NCI-H524 (cell line): ENCODE results near the gene MRPS11.
"Not testable (repeated sequence)": the region's sequence is repeated elsewhere in the genome, so short reads cannot be mapped to it uniquely, and the experiment has no call there.

Experiments
- DNase-seq, 2 experiments: peaks; one replicate each; lab custom pipeline; 2025; lab: John Stamatoyannopoulos, UW

The MRPS11 gene

GRCh38 chr15:88467073-88467934 is at the start of gene MRPS11, which contains the start of gene MRPL46:
Gene MRPS11, plus strand, starts transcription at chr15:88467708. Its CDS starts 10 bp downstream, at chr15:88467718.
Gene MRPL46, minus strand, starts transcription at chr15:88467388. Its CDS starts 11 bp downstream, at chr15:88467377.
- peak; percentile 93 to 96 for DNase-seq

- no peak for DNase-seq
These were observed 47.7 kb upstream of the MRPS11 start for GRCh38 chr15:88419830-88420229.

DNA sequence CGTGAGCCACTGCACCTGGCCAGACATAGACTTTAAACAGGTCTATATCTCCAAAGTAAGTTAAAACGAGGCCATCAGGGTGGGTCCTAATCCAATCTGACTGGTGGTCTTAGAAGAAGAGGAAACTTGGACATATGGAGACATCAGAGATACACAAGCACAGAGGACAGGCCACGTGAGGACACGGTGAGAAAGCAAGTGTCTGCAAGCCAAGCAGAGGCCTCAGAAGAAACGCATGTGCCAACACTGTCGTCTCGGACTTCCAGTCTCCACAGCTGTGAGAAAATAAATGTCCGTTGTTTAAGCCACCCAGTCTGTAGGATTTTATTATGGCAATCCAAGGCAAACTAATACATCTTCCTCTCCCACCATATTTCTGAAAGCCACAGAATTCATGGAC is 44.2 kb upstream of the MRPS11 start:
- no peak for DNase-seq

- no peak for DNase-seq
These were observed 41.2 kb upstream of the MRPS11 start for GRCh38 chr15:88426304-88426703.

DNA sequence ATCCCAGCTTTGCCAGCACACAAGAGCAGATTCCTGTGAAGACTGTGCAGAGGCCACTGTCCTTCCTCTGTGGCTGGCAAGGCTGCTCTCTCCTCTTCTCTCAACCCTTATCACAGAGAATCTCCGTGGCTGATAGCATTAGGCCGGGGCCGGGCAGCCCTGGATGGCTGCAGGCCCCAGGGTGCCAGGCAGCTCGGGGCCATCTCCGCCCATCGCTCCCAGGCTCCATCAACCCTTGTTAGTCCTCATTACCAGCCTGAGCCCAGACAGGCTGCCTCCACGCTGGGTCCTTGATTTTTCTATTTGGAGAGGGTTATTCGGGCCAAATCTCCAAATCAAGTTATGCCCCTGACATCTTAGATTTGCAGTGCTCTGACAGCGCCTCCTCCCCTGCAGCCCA is 39.5 kb upstream of the MRPS11 start:
- DNase-seq: no peak

DNA sequence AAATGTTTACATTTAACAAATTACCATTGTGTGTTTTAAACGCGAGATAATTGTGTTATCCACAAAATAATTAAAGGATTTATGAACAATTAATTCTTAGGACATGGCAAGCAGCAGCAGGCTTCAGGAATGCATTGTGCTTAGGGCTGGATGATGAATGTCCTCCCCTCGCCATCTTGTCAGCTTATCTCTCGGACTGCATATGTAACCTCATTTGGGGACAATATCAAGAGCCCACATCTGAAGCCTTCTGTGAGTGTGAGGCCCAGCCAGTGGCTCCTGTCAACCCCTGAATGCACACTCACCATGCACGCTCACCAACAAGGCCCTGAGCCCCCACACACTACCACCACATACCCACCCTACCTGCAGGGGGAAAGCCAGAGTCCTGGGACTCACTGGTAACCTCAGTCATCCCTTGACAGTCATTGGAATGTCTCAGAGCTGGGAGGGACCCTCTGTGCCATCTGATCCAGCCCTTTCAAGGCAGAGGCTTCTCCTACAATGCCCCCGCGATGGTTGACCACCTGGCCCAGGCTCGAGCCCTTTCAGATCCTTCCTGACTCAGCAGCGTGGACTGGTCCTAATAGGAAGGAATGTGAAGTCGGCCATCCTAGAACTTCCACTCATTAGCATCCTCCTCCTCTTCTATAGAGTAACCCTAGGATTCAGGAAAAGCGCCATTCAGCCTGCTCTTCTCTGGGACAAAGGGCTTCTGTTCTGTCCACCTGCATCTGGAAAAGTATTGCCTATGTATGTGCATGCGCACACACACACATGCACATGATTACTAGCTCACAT is 38.5 kb upstream of the MRPS11 start:
- DNase-seq: no peak

GRCh38 chr15:88430051-88430450 is 37.5 kb upstream of the MRPS11 start:
- DNase-seq: no peak

- no peak for DNase-seq
These were observed 36.1 kb upstream of the MRPS11 start for GRCh38 chr15:88431441-88431840.

DNA sequence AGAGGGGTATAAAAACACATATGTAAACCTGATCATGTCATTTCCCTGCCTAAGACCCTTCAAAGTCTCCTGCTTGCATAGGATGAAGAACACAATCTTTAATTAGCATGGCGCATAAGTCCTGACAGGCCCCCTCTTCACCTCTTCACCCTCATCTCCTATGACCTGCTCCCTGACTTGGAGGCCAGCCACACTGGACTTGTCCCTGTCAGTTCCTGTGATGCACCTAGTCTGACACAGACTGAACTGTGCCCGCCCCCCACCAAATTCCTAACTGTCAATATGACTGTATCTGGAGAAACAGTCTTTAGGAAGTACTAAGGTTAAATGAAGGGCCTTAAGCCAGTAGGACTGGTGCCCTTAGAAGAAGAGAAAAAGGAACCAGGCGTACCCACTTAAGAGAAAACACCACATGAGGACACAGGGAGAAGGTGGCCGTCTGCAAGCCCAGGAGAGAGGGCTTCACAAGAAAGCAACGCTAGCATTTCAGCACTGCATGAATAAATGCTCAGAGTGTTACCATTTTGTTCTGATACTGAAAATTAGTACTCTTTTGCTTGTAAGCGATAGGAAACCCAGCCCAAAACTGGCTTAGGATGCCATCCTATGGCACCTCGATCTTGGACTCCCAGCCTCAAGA is 34.3 kb upstream of the MRPS11 start:
- DNase-seq: no peak

- DNase-seq: not testable (repeated sequence)
These were observed 33.4 kb upstream of the MRPS11 start for GRCh38 chr15:88434106-88434505.

GRCh38 chr15:88438181-88438580 is 29.3 kb upstream of the MRPS11 start:
- no peak for DNase-seq

GRCh38 chr15:88440021-88440420 is 27.5 kb upstream of the MRPS11 start:
- DNase-seq: no peak

- no peak for DNase-seq
These were observed 26.3 kb upstream of the MRPS11 start for GRCh38 chr15:88441076-88441730.

DNA sequence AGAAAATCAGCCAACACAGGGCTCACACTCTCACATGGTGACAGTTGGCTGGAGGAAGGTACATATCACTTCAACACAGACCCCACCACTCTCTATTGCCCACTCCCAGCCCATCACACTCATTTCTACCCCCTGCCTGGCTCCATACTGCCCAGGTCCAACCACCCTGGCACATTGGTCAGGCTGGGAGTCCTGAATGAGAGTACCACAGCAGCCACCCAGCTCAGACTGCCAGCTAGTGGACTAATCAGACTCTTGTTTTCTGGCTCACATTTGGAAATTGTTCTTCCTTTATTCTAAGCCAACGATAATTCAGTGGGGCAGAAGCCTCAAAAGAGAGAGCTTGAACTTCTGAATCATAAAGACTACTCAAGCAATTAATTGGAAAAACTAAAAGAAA is 20.3 kb upstream of the MRPS11 start:
- no peak for DNase-seq

GRCh38 chr15:88447741-88448140 is 19.8 kb upstream of the MRPS11 start:
- DNase-seq: no peak

GRCh38 chr15:88448991-88449461 is 18.5 kb upstream of the MRPS11 start:
- DNase-seq: peak; percentile 99 to 100

- DNase-seq: no peak
These were observed 17.9 kb upstream of the MRPS11 start for GRCh38 chr15:88449581-88449980.

DNA sequence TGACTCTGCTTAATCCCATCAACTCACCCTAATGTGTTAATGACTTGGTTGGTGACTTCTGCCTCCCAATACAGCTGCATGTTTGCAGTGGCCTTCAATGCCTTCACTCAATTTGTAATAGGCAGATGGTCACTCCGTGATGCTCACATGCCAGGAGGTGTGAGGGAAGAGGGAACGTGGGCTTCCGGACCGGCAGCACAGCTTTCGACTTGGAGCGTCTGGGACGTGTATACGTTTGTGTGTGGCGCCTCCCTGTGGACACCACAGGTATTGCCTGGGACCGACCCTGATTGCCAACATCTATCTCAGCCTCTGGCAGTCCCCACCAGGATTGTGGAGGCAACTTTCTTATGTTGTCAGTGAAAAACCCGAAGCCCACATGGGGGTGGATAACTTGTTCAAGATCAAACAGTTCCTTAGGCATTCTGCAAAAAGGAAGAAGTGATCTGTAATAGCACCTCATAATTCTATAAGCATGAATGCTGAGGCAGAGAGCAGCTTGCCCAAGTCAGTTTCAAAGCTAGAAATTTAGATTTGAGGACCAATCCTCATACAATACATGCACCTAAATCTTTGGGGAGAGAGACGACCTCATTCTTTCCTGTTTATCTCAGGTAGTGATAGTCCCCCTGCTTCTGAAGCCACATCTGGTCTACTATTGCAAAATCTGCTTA is 17.2 kb upstream of the MRPS11 start:
- peak; percentile 84 to 89 for DNase-seq

DNA sequence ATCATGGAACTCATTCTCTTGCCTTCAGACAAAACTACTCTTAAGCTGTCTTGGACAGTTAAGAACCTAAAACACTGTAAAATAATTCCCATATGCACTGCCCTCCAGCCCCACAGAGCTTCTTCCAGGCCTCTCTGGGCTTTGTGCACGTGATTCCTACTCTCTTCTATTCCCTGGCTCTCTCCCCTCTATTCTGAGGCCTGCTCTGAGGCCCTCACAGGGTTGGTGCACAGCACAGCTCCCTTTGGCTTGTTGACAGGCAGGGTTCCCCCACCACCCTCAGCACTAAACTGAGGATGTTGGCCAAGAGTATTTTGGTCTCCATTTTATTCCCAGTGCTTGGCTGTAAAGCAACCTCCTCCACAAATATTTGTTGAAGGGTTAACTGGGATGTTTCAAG is 13.9 kb upstream of the MRPS11 start:
- DNase-seq: no peak

GRCh38 chr15:88454236-88454635 is 13.3 kb upstream of the MRPS11 start:
- DNase-seq: no peak
